ENCODE measurements around the gene SPATA2L. TPM values are rescaled to one million over a fixed set of nuclear protein-coding genes. Genes with fewer than 3 reads are reported as not detected.

Gene SPATA2L
- total and polyA plus RNA-seq, 10 of the 15 experiments (the other 5 are each of a cell fraction or from before 2014, with no cell fraction given) = 0.20 to 6.9 (median 3.9) TPM; not detected in 1

DNA sequence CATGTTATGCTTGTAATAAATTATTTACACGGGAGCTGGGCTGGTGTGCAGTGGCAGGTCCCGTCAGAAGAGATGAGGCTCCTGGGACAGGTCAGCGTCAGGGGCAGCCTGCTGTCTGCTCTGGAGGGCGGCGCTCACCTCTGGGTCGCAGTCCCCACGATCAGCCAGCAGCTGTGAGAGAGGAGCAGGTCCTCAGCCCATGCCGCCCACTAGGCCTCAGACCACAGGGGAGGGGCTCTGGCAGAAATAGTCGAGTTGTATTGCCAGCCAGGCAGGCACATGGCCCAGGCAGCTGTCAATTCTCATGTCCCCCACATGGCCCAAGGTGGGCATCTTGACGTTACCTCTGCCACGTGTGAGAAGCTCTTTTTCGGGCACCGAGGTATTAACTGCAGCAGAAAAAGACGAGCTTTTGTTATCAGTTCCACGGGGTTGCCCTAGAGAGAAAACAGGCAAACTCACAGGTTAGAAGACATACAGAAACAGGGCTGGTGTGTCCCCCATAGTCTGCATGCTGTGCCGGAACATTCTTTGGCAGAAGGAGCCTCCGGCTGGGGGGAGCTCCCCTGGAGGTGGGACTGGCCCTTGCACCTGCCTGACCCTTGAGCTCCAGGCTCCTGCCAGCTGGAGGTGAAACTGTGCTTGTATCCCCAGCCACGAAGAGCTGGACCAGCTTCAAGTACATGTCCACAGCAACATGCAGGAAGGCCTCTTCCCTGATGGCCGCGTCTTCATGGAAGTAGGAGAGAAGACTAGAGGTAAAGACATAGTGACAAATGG is 37.2 kb upstream of the SPATA2L start:
- intact Hi-C loops (cut with micrococcal nuclease; ENCODE audit: unreplicated experiment) (no loop called here), in situ Hi-C loops (cut with MboI) (no loop called here)
- peak; percentile 29; the same call in 1 of the 2 replicates for TF ChIP-seq POLR2A (IDR thresholded peaks at IDR 0.05; ENCODE audit: low read depth, low read length)
- TF ChIP-seq, protein P1, sequence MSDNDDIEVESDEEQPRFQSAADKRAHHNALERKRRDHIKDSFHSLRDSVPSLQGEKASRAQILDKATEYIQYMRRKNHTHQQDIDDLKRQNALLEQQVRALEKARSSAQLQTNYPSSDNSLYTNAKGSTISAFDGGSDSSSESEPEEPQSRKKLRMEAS (IDR thresholded peaks at IDR 0.05; ENCODE audit: low read depth, low read length) = no peak
- Histone ChIP-seq H3K27ac (ENCODE audit: control insufficient read depth, insufficient read depth) (no peak overlapping the region), H3K4me2 (ENCODE audit: control insufficient read depth, insufficient read depth) (no peak overlapping the region), H3K4me3 (no peak overlapping the region), H3K36me3 (ENCODE audit: control insufficient read depth in 2 of 2, insufficient read depth in 2 of 2, low read length in 1 of 2) (peaks cover 40 to 41% of the 10 kb centered on the region in 2 experiments), H3K79me2 (ENCODE audit: control insufficient read depth, insufficient read depth, low read length) (no peaks in the 10 kb centered on the region), H3K9ac (ENCODE audit: control insufficient read depth, insufficient read depth, low read length) (no peak overlapping the region), H3K9me3 (replicated peaks; ENCODE audit: control insufficient read depth, insufficient read depth, low read length) (no peaks in the 10 kb centered on the region; the same call in 2 of the 3 replicates), H3K27me3 (replicated peaks in 1 of 2; ENCODE audit: control insufficient read depth in 2 of 2, insufficient read depth in 2 of 2, low read length in 1 of 2) (no peaks in the 10 kb centered on the region), H3K4me1 (ENCODE audit: control insufficient read depth, insufficient read depth, low read length) (peaks cover 3% of the 10 kb centered on the region; the same call in 1 of the 2 replicates), H2AFZ (ENCODE audit: control insufficient read depth, low read depth, low read length) (no peak overlapping the region), H4K20me1 (ENCODE audit: control insufficient read depth, insufficient read depth) (no peaks in the 10 kb centered on the region)
- no peak for ATAC-seq
- BruUV-seq (replicated peaks) = TSS peak; percentile 54
- no peak for FAIRE-seq
- RAD21 ChIA-PET (ENCODE audit: unreplicated experiment) = no interaction called here
- SMC1A ChIA-PET (ENCODE audit: uncharacterized antibody, unreplicated experiment) = no interaction called here
- POLR2A ChIA-PET = no interaction called here
- CTCF ChIA-PET = interaction anchor here (1.1 to 1.4 kb wide), 2 partner anchors 33 to 121 kb away, joined by 3 read pairs; no protein-coding TSS in a partner anchor
- no peak for DNase-seq (ENCODE audit: low read depth, low spot score)
- 91% methylated on average over 20 of the region's 20 CpGs for WGBS (ENCODE audit: insufficient coverage, insufficient replicate concordance, low lambda C conversion rate, missing lambda C conversion rate)

DNA sequence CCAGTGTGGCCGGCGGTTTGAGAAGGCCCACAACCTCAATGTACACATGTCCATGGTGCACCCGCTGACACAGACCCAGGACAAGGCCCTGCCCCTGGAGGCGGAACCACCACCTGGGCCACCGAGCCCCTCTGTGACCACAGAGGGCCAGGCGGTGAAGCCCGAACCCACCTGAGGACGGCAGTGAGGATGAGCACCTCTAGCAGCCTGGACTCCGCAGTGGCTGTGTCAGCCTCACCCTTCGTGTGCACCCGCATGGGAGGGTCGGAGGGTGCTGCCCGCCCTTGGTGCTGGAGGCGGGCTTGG is 36.5 kb upstream of the SPATA2L start:
- WGBS (ENCODE audit: insufficient coverage, insufficient replicate concordance, low lambda C conversion rate, missing lambda C conversion rate) = 91% methylated on average over 14 of the region's 14 CpGs
- H3K36me3 ChIP-seq (ENCODE audit: control insufficient read depth in 2 of 2, insufficient read depth in 2 of 2, low read length in 1 of 2) = peaks cover 43 to 44% of the 10 kb centered on the region in 2 experiments
- no peak for DNase-seq (ENCODE audit: low read depth, low spot score)
- in situ Hi-C loops (cut with MboI) (no loop called here), intact Hi-C loops (cut with micrococcal nuclease; ENCODE audit: unreplicated experiment) (no loop called here)
- TF ChIP-seq POLR2A (IDR thresholded peaks at IDR 0.05; ENCODE audit: low read depth, low read length) (peak; percentile 33; the same call in 1 of the 2 replicates), MTA3 (IDR thresholded peaks at IDR 0.05; ENCODE audit: borderline replicate concordance, low read length) (no peak), TCF3 (IDR thresholded peaks at IDR 0.05; ENCODE audit: borderline replicate concordance, insufficient read depth, low read depth, low read length) (0 out of 2 replicates have a peak, but pooled peaks have one; percentile 17)
- POLR2A ChIA-PET = no interaction called here
- no peaks in the 10 kb centered on the region; the same call in 2 of the 3 replicates for H3K9me3 ChIP-seq (replicated peaks; ENCODE audit: control insufficient read depth, insufficient read depth, low read length)
- H3K9ac ChIP-seq (ENCODE audit: control insufficient read depth, insufficient read depth, low read length) = no peak overlapping the region
- no peaks in the 10 kb centered on the region for H3K27me3 ChIP-seq (replicated peaks in 1 of 2; ENCODE audit: control insufficient read depth in 2 of 2, insufficient read depth in 2 of 2, low read length in 1 of 2)
- H3K79me2 ChIP-seq (ENCODE audit: control insufficient read depth, insufficient read depth, low read length) = no peaks in the 10 kb centered on the region
- SMC1A ChIA-PET (ENCODE audit: uncharacterized antibody, unreplicated experiment) = no interaction called here
- FAIRE-seq = no peak
- H3K4me2 ChIP-seq (ENCODE audit: control insufficient read depth, insufficient read depth) = no peak overlapping the region
- peaks cover 3% of the 10 kb centered on the region; the same call in 1 of the 2 replicates for H3K4me1 ChIP-seq (ENCODE audit: control insufficient read depth, insufficient read depth, low read length)
- no peak for ATAC-seq
- BruUV-seq (replicated peaks) = no TSS peak
- CTCF ChIA-PET = interaction anchor here (1.1 to 1.4 kb wide), 2 partner anchors 32 to 122 kb away, joined by 3 read pairs; no protein-coding TSS in a partner anchor
- no peak overlapping the region for H2AFZ ChIP-seq (ENCODE audit: control insufficient read depth, low read depth, low read length)
- RAD21 ChIA-PET (ENCODE audit: unreplicated experiment) = no interaction called here
- no peak overlapping the region for H3K4me3 ChIP-seq
- H4K20me1 ChIP-seq (ENCODE audit: control insufficient read depth, insufficient read depth) = no peaks in the 10 kb centered on the region
- no peak overlapping the region for H3K27ac ChIP-seq (ENCODE audit: control insufficient read depth, insufficient read depth)
